ENCODE data around the gene SLF2. TPM values are rescaled to one million over a fixed set of nuclear protein-coding genes. Genes with fewer than 3 reads are reported as not detected.

Gene SLF2
- total and polyA plus RNA-seq, 2 of the 13 experiments (the other 11 are each of a cell fraction or from before 2014, with no cell fraction given): 12.2 to 48.1 TPM

DNA sequence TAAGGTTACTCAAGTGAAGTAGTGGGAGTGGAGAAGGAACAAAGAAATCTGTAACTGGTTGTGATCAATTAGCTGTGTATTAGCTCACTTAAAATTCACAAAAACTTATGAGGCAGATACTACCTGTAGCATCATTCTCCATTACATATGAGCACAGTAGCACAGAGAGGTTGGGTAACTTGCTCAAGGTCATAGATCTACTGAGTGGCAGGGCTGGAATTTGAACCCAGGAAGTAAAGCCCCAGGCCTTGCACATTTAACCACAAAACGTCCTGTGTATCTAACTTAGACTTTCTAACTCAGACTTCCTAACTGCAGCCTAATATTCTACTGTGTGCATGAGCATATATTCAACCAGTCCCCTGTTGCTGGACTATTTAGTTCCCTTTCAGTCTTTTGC lies 5.6 kb upstream of the SLF2 start (continued):
- TF ChIP-seq, protein P1, sequence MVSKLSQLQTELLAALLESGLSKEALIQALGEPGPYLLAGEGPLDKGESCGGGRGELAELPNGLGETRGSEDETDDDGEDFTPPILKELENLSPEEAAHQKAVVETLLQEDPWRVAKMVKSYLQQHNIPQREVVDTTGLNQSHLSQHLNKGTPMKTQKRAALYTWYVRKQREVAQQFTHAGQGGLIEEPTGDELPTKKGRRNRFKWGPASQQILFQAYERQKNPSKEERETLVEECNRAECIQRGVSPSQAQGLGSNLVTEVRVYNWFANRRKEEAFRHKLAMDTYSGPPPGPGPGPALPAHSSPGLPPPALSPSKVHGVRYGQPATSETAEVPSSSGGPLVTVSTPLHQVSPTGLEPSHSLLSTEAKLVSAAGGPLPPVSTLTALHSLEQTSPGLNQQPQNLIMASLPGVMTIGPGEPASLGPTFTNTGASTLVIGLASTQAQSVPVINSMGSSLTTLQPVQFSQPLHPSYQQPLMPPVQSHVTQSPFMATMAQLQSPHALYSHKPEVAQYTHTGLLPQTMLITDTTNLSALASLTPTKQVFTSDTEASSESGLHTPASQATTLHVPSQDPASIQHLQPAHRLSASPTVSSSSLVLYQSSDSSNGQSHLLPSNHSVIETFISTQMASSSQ (IDR thresholded peaks at IDR 0.05; ENCODE audit: low read depth): no peak
- TF ChIP-seq, protein P1 (CRISPR knock-in tag; IDR thresholded peaks at IDR 0.05; ENCODE audit: borderline replicate concordance): peak; percentile 30; the same call in 1 of the 2 replicates
- no peak for TF ChIP-seq ZNF20 (CRISPR knock-in tag; IDR thresholded peaks at IDR 0.05)
- TF ChIP-seq ZNF549 (CRISPR knock-in tag; IDR thresholded peaks at IDR 0.05): no peak
- TF ChIP-seq PTBP1 (IDR thresholded peaks at IDR 0.05; ENCODE audit: low read depth, low read length, poor library complexity, severe bottlenecking): no peak
- TF ChIP-seq, protein P2, sequence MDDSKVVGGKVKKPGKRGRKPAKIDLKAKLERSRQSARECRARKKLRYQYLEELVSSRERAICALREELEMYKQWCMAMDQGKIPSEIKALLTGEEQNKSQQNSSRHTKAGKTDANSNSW (CRISPR knock-in tag; IDR thresholded peaks at IDR 0.05; ENCODE audit: borderline replicate concordance): no peak
- TF ChIP-seq, protein P3, sequence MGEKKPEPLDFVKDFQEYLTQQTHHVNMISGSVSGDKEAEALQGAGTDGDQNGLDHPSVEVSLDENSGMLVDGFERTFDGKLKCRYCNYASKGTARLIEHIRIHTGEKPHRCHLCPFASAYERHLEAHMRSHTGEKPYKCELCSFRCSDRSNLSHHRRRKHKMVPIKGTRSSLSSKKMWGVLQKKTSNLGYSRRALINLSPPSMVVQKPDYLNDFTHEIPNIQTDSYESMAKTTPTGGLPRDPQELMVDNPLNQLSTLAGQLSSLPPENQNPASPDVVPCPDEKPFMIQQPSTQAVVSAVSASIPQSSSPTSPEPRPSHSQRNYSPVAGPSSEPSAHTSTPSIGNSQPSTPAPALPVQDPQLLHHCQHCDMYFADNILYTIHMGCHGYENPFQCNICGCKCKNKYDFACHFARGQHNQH (CRISPR knock-in tag; IDR thresholded peaks at IDR 0.05): no peak
- no peak for TF ChIP-seq SSRP1 (CRISPR knock-in tag; IDR thresholded peaks at IDR 0.05)
- no peak for TF ChIP-seq CENPX (CRISPR knock-in tag; IDR thresholded peaks at IDR 0.05)
- TF ChIP-seq ZNF207 (IDR thresholded peaks at IDR 0.05; ENCODE audit: borderline replicate concordance): no peak
- no peak for TF ChIP-seq JDP2 (CRISPR knock-in tag; IDR thresholded peaks at IDR 0.05; ENCODE audit: borderline replicate concordance)
- no peak for TF ChIP-seq ZBTB42 (CRISPR knock-in tag; IDR thresholded peaks at IDR 0.05)
- peak; percentile 36; the same call in 1 of the 2 replicates for TF ChIP-seq REPIN1 (CRISPR knock-in tag; IDR thresholded peaks at IDR 0.05; ENCODE audit: borderline replicate concordance, low read depth)
- TF ChIP-seq, protein P4, sequence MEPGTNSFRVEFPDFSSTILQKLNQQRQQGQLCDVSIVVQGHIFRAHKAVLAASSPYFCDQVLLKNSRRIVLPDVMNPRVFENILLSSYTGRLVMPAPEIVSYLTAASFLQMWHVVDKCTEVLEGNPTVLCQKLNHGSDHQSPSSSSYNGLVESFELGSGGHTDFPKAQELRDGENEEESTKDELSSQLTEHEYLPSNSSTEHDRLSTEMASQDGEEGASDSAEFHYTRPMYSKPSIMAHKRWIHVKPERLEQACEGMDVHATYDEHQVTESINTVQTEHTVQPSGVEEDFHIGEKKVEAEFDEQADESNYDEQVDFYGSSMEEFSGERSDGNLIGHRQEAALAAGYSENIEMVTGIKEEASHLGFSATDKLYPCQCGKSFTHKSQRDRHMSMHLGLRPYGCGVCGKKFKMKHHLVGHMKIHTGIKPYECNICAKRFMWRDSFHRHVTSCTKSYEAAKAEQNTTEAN (CRISPR knock-in tag; conservative IDR thresholded peaks at IDR 0.05): 0 out of 2 replicates have a peak, but pooled peaks have one; percentile 58
- TF ChIP-seq ZBTB8A (CRISPR knock-in tag; IDR thresholded peaks at IDR 0.05; ENCODE audit: borderline replicate concordance, low read depth): no peak
- no peak for TF ChIP-seq DNMT3B (CRISPR knock-in tag; conservative IDR thresholded peaks at IDR 0.05)
- no peak for TF ChIP-seq ZNF225 (CRISPR knock-in tag; IDR thresholded peaks at IDR 0.05)
- TF ChIP-seq FOXP1 (IDR thresholded peaks at IDR 0.05): no peak
- peak; percentile 21; the same call in 1 of the 2 replicates for TF ChIP-seq FOXP1 (CRISPR knock-in tag; IDR thresholded peaks at IDR 0.05)
- peak; percentile 49; the same call in 1 of the 2 replicates for TF ChIP-seq HOXA3 (CRISPR knock-in tag; IDR thresholded peaks at IDR 0.05)
- TF ChIP-seq, protein P5, sequence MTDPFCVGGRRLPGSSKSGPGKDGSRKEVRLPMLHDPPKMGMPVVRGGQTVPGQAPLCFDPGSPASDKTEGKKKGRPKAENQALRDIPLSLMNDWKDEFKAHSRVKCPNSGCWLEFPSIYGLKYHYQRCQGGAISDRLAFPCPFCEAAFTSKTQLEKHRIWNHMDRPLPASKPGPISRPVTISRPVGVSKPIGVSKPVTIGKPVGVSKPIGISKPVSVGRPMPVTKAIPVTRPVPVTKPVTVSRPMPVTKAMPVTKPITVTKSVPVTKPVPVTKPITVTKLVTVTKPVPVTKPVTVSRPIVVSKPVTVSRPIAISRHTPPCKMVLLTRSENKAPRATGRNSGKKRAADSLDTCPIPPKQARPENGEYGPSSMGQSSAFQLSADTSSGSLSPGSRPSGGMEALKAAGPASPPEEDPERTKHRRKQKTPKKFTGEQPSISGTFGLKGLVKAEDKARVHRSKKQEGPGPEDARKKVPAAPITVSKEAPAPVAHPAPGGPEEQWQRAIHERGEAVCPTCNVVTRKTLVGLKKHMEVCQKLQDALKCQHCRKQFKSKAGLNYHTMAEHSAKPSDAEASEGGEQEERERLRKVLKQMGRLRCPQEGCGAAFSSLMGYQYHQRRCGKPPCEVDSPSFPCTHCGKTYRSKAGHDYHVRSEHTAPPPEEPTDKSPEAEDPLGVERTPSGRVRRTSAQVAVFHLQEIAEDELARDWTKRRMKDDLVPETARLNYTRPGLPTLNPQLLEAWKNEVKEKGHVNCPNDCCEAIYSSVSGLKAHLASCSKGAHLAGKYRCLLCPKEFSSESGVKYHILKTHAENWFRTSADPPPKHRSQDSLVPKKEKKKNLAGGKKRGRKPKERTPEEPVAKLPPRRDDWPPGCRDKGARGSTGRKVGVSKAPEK (CRISPR knock-in tag; IDR thresholded peaks at IDR 0.05; ENCODE audit: borderline replicate concordance): no peak

Data from HepG2 (cell line).